Naive thymus-derived CD8-positive, alpha-beta T cell (primary cell): ENCODE data around the gene EDN2. TPM values are rescaled to one million over a fixed set of nuclear protein-coding genes. Genes with fewer than 3 reads are reported as not detected.

Experiments
- ATAC-seq, 2 donors: fragments of 150-1000 bp; cut with Tn5 transposase in 1 of 2; sonication (Bioruptor Pico), chemical (Tn5 transposase) in 1 of 2; 1 replicate in 1 of 2; 2 replicates in 1 of 2; pipeline ENCODE4 v1.10.0; 2021; ENCODE audit warnings: mild to moderate bottlenecking in 2 of 2, moderate library complexity in 2 of 2
- POLR2A ChIA-PET: fragments of 350-600 bp; sonication (Branson Sonifier 250); formaldehyde crosslinking; loops from one replicate; lab custom pipeline; 2021; ENCODE audit warnings: antibody characterized with exemption; lab: Charles Lee
- DNase-seq, 10 donors: peaks; one replicate each; pipeline versions ENCODE4 v3.0.0 to v3.0.0-alpha.2; 2020 to 2022
- H3K27ac Mint-ChIP-seq, 10 donors: one replicate each; pipeline ENCODE4 v1.8.0; 2020 to 2022; ENCODE audit warnings: mild to moderate bottlenecking in 10 of 10, mixed read lengths in 10 of 10, moderate library complexity in 4 of 10, inconsistent platforms in 1 of 10
- H3K27me3 Mint-ChIP-seq, 5 donors: one replicate each; pipeline ENCODE4 v1.8.0; 2021 to 2022; ENCODE audit warnings: mixed read lengths in 5 of 5
- H3K36me3 Mint-ChIP-seq, 3 donors: one replicate each; pipeline ENCODE4 v1.8.0; 2020 to 2022; ENCODE audit warnings: mixed read lengths in 3 of 3, mild to moderate bottlenecking in 2 of 3, inconsistent platforms in 1 of 3
- H3K4me1 Mint-ChIP-seq, 4 donors: one replicate each; pipeline ENCODE4 v1.8.0; 2021 to 2022; ENCODE audit warnings: mixed read lengths in 4 of 4
- H3K4me3 Mint-ChIP-seq, 10 donors: one replicate each; pipeline ENCODE4 v1.8.0; 2020 to 2022; ENCODE audit warnings: mild to moderate bottlenecking in 10 of 10, mixed read lengths in 10 of 10, moderate library complexity in 6 of 10, inconsistent platforms in 1 of 10
- H3K9me3 Mint-ChIP-seq, 9 donors: one replicate each; pipeline ENCODE4 v1.8.0; 2020 to 2022; ENCODE audit warnings: mixed read lengths in 9 of 9, mild to moderate bottlenecking in 3 of 9, inconsistent platforms in 1 of 9, moderate library complexity in 1 of 9
- polyA plus RNA-seq, 3 donors: library from polyadenylated mRNA; unstranded; fragments of 300-500 nt; fragmentation: Illumina TruSeq; gene quantifications; one replicate each; pipeline ENCODE4 v1.2.3, GENCODE V29; 2021
- total RNA-seq, 8 experiments: library from RNA in 2 of 8; stranded (reverse) in 2 of 8; gene quantifications; one replicate each; pipeline ENCODE4 v1.2.3 and lab custom pipeline; 2021 to 2026

The EDN2 gene
- total and polyA plus RNA-seq, 5 experiments from 2014 or later = not detected

DNA sequence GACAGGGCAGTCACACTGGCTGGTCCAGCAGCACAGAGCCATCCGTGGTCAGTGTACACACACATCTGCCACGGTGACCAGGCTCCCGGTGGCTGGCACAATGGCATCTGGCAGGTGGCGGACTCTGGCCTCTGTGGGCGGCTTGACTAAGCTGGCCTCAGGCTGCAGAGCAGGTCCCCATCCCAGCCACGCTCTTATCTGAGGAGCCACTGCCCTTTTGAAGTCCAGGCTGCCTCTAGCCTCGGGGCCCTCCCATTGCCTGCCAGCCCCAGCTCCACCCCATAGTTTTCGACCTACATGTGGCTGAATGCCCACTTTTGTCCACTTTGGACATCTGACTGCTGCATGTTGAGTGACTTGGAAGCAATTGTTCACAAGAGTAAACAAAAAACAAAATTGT, 29.9 kb upstream of the EDN2 start:
- H3K36me3 Mint-ChIP-seq = peaks cover 0 to 2% (median 0%) of the 10 kb centered on the region in 3 donors
- POLR2A ChIA-PET = no interaction called here
- ATAC-seq = no peak
- no peaks in the 10 kb centered on the region for H3K9me3 Mint-ChIP-seq
- no peaks in the 10 kb centered on the region for H3K27me3 Mint-ChIP-seq
- DNase-seq = no peak
- H3K4me1 Mint-ChIP-seq = peaks cover 2 to 21% (median 13%) of the 10 kb centered on the region in 4 donors
- H3K4me3 Mint-ChIP-seq = no peak overlapping the region
- no peak overlapping the region for H3K27ac Mint-ChIP-seq

DNA sequence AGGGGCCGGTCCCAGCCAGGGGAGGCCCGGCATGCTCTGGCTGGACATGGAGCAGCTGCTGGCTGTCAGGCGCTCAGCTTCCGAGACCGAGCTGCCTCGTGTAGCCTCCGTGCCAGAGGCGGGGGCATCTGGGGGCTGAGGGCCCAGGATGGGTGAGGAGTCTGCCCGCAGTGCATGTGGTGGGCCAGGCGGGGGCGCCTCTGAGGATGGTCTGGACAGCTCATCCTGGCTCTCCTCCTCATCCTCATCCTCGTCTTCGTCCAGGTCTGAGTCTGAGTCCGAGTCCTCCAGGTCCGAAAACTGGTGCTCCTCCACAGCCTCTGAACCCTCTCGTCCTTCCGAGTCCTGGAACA, 28.9 kb upstream of the EDN2 start:
- POLR2A ChIA-PET = no interaction called here
- Mint-ChIP-seq H3K36me3 (peaks cover 0 to 2% (median 0%) of the 10 kb centered on the region in 3 donors), H3K9me3 (no peaks in the 10 kb centered on the region), H3K4me1 (peaks cover 2 to 15% (median 13%) of the 10 kb centered on the region in 4 donors), H3K27ac (no peak overlapping the region), H3K4me3 (no peak overlapping the region), H3K27me3 (no peaks in the 10 kb centered on the region)
- peak in 1 of 10 donors; percentile 20 for DNase-seq
- ATAC-seq = no peak

DNA sequence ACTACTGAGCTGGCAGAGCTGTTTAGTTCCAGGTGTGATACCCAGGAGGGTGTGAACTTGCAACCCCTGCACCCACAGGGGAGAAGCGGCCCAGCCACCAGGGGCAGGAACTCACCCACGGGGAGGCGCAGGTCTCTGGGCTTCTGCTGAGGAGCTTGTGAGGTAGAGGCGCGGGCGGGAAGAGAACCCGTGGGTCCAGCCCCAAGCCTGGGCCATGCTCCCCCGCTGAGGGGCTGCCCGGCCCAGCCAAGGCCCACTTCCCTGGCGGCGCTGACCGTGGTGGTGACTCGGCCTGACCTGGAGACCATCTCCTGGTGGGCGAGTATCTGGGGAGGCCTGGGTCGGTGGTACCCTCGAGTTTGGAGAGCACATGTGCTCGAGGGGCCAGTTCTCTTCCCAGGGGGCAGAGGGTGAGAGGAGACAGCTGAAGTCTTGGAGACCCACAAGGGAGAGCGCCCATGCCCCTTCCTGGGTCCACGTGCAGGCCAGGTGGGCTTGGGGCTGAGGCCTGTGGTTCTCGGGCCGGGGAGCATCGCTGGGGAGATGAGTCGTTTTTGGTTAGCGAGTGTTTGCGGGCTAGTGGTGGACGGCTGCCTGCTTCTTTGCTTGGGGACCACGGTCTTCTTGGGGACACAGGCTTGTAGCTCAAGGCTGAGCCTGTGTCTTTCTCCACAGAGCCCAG, 28.4 kb upstream of the EDN2 start:
- no peak for DNase-seq
- Mint-ChIP-seq H3K4me1 (peaks cover 2 to 14% (median 11%) of the 10 kb centered on the region in 4 donors), H3K36me3 (peaks cover 0 to 2% (median 0%) of the 10 kb centered on the region in 3 donors), H3K9me3 (no peaks in the 10 kb centered on the region), H3K27me3 (no peaks in the 10 kb centered on the region), H3K27ac (no peak overlapping the region), H3K4me3 (no peak overlapping the region)
- POLR2A ChIA-PET = no interaction called here
- ATAC-seq = no peak

DNA sequence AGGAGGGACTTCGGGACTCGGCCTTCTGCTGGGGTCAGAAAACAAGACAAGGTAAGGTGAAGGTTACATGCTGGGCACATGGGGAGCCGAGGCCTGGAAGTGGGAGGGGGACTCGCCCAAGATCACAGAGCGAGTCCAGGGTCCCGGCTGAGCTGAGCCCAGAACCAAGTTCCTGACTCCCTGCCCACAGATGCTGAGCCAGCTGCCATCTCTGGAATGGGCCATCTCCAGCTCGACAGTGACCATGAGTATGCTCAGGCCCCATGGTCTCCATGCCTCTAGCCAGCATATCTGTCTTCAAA, 26.7 kb upstream of the EDN2 start:
- no peaks in the 10 kb centered on the region for H3K27me3 Mint-ChIP-seq
- no peaks in the 10 kb centered on the region for H3K9me3 Mint-ChIP-seq
- POLR2A ChIA-PET = no interaction called here
- no peak for ATAC-seq
- DNase-seq = no peak
- H3K4me1 Mint-ChIP-seq = peaks cover 0 to 6% (median 2%) of the 10 kb centered on the region in 4 donors
- H3K4me3 Mint-ChIP-seq = no peak overlapping the region
- peak overlapping the region in 1 of 10 donors; percentile 31 for H3K27ac Mint-ChIP-seq
- peaks cover 0 to 2% (median 0%) of the 10 kb centered on the region in 3 donors for H3K36me3 Mint-ChIP-seq

DNA sequence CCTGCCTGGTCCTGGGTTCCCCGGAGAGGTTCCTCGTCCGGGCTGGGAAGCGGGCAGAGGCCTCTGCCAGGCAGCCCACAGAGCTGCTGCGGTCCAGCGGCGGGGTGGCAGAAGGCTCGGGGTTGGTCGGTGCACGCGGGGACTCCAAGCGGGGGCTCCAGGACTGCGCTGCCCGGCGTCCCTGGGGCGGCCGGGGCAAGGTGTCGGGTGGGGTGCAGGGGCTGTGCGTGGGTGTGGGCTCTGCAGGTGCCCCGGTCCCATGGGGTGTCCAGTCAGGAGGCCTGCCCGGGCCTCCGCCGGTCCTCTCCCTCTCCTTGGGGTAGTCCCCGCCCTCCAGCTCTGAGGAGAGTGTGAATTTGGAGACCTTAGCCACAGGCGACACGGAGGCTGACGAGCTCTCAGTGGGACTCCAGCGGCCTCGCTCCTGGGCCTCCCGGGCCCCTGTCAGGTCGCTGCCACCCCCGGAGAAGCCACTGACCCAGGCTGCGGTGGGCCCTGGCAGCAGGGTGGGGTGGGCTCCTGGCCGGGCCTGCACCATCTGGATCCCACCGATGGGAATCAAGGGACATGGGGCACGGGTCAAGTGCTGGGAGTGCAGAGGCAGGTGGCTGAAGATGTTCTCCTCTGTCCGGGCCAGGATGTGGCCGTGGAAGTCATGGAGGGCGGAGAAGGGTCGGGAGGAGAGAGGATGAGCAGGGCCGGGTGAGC, 26.2 kb upstream of the EDN2 start:
- Mint-ChIP-seq H3K27me3 (no peaks in the 10 kb centered on the region), H3K4me3 (no peak overlapping the region), H3K4me1 (peaks cover 0 to 2% (median under 1%) of the 10 kb centered on the region in 4 donors), H3K9me3 (no peaks in the 10 kb centered on the region), H3K27ac (peak overlapping the region in 2 of 10 donors; percentile 31 to 34), H3K36me3 (peaks cover 0 to 2% (median 0%) of the 10 kb centered on the region in 3 donors)
- ATAC-seq = no peak
- POLR2A ChIA-PET = no interaction called here
- no peak for DNase-seq

DNA sequence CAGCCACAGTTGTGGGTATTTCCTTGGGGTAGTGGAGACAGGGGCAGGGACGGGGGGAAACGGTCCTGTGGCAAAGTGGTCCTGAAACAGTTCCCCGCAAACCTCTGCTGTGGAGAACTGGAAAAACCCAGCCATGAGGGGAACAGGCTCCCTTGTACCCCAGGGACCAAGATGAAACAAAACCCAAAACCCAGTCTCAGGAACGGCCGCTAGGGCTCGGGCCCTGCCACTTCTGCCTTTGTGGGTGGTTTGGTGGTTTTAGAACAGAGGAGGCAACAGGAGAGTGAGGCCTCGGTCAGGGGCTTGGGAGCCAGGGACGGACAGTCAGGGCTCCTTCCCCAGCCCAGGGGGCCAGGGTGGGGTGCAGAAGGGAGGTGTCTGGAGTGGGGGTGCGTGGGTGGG, 24.8 kb upstream of the EDN2 start:
- H3K27me3 Mint-ChIP-seq = no peaks in the 10 kb centered on the region
- no peak for ATAC-seq
- H3K27ac Mint-ChIP-seq = no peak overlapping the region
- H3K36me3 Mint-ChIP-seq = peaks cover 0 to 2% (median 0%) of the 10 kb centered on the region in 3 donors
- H3K4me3 Mint-ChIP-seq = no peak overlapping the region
- no peaks in the 10 kb centered on the region for H3K9me3 Mint-ChIP-seq
- H3K4me1 Mint-ChIP-seq = peaks cover 0 to 2% (median 0%) of the 10 kb centered on the region in 4 donors
- DNase-seq = no peak
- POLR2A ChIA-PET = no interaction called here

DNA sequence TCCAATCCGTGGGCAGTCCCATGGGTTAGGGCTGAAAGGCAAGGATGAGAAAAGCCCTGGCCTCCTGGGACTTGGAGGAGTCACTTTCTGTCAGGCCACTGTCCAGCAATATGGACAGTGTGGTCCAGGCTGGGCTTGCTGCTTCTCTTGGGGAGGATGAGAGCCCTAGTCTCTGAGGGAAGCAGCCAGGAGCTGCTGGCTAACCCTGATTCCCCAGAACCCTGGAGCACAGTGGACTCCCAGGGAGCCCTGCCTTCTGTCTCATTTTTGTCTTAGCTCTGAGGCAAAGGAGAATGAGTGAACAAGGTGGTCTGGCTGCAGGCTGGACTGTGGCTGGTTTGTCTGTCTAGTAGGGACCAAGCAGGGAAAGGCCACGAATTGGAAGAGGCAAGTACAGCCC, 23.8 kb upstream of the EDN2 start:
- H3K27ac Mint-ChIP-seq = no peak overlapping the region
- peaks cover 0 to 2% (median 0%) of the 10 kb centered on the region in 3 donors for H3K36me3 Mint-ChIP-seq
- H3K27me3 Mint-ChIP-seq = no peaks in the 10 kb centered on the region
- DNase-seq (no peak), ATAC-seq (no peak)
- POLR2A ChIA-PET = no interaction called here
- H3K4me3 Mint-ChIP-seq = no peak overlapping the region
- H3K9me3 Mint-ChIP-seq = no peaks in the 10 kb centered on the region
- H3K4me1 Mint-ChIP-seq = peaks cover 0 to 2% (median 0%) of the 10 kb centered on the region in 4 donors

DNA sequence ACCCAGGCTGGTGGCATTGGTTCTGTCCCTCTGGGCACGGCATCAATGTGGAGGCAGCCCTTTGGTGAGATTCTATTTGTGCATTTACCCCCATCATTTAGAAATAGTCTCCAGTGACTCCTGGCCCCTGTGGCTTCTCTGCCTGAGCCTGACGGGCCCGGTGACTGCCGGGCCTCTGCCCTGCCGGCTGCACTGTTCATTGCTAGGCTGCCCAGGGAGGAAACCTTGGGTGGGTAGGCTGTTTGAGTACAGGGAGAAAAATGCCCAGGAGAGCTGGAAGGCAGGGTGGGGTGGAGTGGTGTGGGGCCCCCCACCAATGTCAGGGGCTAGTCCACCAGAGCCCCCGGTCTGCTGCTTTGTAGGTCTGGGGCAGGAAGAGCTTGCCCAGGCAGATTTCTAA, 23.4 kb upstream of the EDN2 start:
- no peak overlapping the region for H3K4me3 Mint-ChIP-seq
- POLR2A ChIA-PET = no interaction called here
- H3K27ac Mint-ChIP-seq = no peak overlapping the region
- no peaks in the 10 kb centered on the region for H3K9me3 Mint-ChIP-seq
- no peaks in the 10 kb centered on the region for H3K27me3 Mint-ChIP-seq
- DNase-seq (no peak), ATAC-seq (no peak)
- H3K36me3 Mint-ChIP-seq = peaks cover 0 to 2% (median 0%) of the 10 kb centered on the region in 3 donors
- H3K4me1 Mint-ChIP-seq = peaks cover 0 to 2% (median 0%) of the 10 kb centered on the region in 4 donors

DNA sequence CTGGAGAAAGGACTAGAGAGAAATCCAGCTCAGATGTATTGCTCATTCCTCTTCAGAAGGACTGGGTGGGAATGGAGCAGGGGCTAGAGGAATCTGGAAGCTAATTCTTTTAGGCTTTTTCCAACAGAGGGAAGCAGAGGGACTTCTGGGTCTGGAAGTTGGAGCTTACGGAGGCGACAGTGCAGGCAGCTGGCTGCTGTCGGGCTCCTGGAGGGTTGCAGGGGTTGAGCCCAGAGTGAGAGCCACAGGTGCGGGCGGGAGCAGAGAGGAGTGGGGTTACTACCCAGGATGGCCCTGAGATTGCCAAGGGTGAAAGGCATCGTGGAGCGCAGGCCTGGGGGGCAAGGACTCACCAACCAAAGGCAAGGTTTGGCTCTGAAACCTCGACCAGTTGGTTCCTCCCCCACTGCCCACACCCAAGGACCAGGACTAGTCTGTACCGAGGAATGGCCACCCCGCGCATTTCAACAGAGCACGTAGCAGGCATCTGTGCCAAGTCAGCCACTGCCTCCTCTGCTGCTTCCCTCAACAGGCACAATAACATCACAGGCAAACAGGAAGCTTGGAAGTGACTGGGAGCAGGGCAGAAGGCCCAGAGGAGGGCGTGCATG, 22.7 kb upstream of the EDN2 start:
- H3K27ac Mint-ChIP-seq = no peak overlapping the region

DNA sequence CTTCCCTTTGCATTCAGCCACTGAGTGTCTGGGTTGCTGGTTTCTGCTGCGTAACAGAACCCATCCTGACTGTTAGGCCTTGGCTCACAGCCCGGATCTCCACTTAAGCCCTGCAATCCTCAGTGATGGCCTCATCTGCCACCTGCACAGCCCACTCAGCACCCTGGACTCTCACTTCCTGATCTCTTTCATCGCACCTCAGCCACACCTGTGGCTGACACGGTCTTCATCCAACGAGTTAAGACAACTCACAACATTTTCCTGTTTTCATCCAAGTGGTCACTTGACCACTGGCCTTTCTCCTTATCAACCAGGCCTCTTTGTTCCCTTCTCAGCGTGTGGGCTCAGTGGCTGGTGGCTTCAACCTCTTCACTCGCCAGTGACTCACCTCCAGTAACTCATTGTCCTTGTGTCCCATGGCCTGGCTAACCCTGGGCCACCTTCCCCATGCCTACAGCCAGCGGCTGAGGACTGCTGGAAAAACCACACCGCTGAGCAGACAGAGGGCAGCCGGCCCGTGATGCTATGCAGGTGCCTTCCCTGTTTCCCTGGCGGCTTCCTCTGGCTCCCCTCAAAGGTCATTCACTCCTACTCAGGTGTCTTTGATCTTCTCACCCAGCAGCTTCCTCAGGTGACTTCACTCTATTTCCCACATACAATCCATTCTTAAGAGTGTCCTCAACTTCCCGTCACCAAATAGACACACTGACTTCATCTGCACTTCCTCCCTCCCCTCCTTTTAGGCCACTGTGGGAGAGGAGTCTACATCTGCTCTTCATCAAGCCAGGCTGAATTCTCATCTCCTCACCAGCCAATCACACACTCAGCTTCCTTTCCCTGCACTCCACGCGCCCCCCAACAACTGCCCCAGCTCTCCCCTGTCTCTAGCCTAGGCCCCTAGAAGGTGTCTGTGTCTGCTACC, 19.9 kb upstream of the EDN2 start:
- Mint-ChIP-seq H3K9me3 (no peaks in the 10 kb centered on the region), H3K4me3 (no peak overlapping the region), H3K4me1 (peaks cover 0 to 2% (median 0%) of the 10 kb centered on the region in 4 donors), H3K27me3 (no peaks in the 10 kb centered on the region), H3K36me3 (no peaks in the 10 kb centered on the region), H3K27ac (peak overlapping the region in 2 of 10 donors; percentile 28 to 66)
- POLR2A ChIA-PET = no interaction called here
- no peak for DNase-seq
- ATAC-seq = no peak

More for the DNA sequence above, 22.7 kb upstream of the EDN2 start:
- Mint-ChIP-seq H3K36me3 (peaks cover 0 to 2% (median 0%) of the 10 kb centered on the region in 3 donors), H3K27me3 (no peaks in the 10 kb centered on the region), H3K4me3 (no peak overlapping the region), H3K9me3 (no peaks in the 10 kb centered on the region), H3K4me1 (peaks cover 0 to 2% (median 0%) of the 10 kb centered on the region in 4 donors)
- POLR2A ChIA-PET = no interaction called here
- DNase-seq (no peak), ATAC-seq (no peak)

DNA sequence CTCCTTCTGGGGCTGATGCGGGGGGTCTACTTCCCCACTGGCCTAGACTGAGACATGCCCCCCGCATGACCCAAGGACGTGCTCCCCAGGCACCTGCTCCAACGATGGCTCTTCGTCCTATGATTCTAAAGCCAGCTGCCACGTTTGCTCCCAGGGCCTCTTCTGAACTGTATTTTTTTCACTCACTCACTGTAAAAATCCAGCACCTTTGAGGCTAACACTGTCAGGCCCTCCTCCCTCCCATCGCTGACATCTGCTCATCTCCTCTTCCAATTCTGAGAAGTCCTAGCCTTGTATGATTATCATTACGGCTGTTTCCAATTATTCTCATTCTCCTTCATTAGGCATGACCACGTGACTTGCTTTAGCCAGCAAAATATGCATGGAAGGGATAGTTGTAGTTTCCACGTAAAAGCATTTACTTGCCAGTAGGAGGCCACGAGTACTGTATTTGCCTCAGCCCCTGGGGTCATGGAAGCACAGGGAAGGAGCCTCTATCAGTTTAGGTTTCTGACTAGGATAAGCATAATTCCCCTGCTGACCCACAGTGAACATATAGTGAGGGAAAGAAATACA, 19.1 kb upstream of the EDN2 start:
- DNase-seq (no peak), ATAC-seq (no peak)
- POLR2A ChIA-PET = no interaction called here
- H3K4me3 Mint-ChIP-seq = no peak overlapping the region
- H3K9me3 Mint-ChIP-seq = no peaks in the 10 kb centered on the region
- no peaks in the 10 kb centered on the region for H3K36me3 Mint-ChIP-seq
- peaks cover 0 to under 1% (median 0%) of the 10 kb centered on the region in 5 donors for H3K27me3 Mint-ChIP-seq
- peaks cover 0 to 2% (median 0%) of the 10 kb centered on the region in 4 donors for H3K4me1 Mint-ChIP-seq
- no peak overlapping the region for H3K27ac Mint-ChIP-seq

DNA sequence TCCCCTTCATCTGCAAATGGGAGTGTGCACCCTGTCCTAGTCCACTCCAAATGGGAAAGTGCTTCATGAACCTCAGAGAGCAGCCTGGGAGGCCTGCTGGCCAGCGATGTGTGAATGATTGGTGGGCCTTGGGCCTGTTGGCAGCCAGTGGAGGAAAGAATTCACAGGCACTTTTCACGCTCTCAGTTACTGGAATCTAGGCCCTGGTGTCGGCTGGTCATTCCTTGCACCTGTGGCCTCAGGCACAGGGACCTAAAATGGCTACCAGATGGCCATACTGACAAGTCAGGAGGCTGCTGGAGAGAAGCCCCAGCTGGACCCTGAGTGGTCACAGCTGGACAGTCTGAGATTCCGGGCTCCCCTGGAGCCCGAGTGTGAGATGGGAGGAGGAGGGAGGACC, 18.4 kb upstream of the EDN2 start:
- H3K4me3 Mint-ChIP-seq = no peak overlapping the region
- no peak overlapping the region for H3K27ac Mint-ChIP-seq
- ATAC-seq = no peak
- H3K36me3 Mint-ChIP-seq = no peaks in the 10 kb centered on the region
- peaks cover 0 to 5% (median 1%) of the 10 kb centered on the region in 5 donors for H3K27me3 Mint-ChIP-seq
- H3K4me1 Mint-ChIP-seq = peaks cover 0 to 2% (median 0%) of the 10 kb centered on the region in 4 donors
- DNase-seq = no peak
- POLR2A ChIA-PET = no interaction called here
- H3K9me3 Mint-ChIP-seq = no peaks in the 10 kb centered on the region
